Colonic mucosa (tissue), 4 donors: ENCODE measurements around the gene UNC5A. TPM values are rescaled to one million over a fixed set of nuclear protein-coding genes. Genes with fewer than 3 reads are reported as not detected.

Experiments used
- DNase-seq: peaks from one replicate; pipeline ENCODE4 v3.0.0-alpha.2; 2020
- H3K27ac ChIP-seq: fragments of 200-600 bp; one replicate; pipeline ENCODE4 v1.8.0; 2021
- H3K27me3 ChIP-seq: fragments of 200-600 bp; one replicate; pipeline ENCODE4 v1.8.0; 2021
- H3K36me3 ChIP-seq: fragments of 200-600 bp; one replicate; pipeline ENCODE4 v1.8.0; 2021
- H3K4me1 ChIP-seq: fragments of 200-600 bp; one replicate; pipeline ENCODE4 v1.8.0; 2021; ENCODE audit warnings: mild to moderate bottlenecking
- H3K4me3 ChIP-seq: fragments of 200-600 bp; one replicate; pipeline ENCODE4 v1.8.0; 2021
- H3K9ac ChIP-seq, 2 donors: one replicate each; pipeline ENCODE4 v1.7.0; 2013; ENCODE audit warnings: control low read depth in 2 of 2, low read depth in 2 of 2, low read length in 2 of 2
- H3K9me3 ChIP-seq: fragments of 200-600 bp; one replicate; pipeline ENCODE4 v1.8.0; 2021
- intact Hi-C: fragments of 100-400 bp; cut with DNase I; formaldehyde crosslinking; loops from one replicate; pipeline ENCODE4 v1.14.1; 2022
- total RNA-seq, 2 donors: library from RNA; stranded (reverse); fragmentation: NEBNext Ultra II Directional in 1 of 2; extraction: Animal tissue kit (Norgen Biotek cat#: 25700) in 1 of 2; gene quantifications; one replicate each; pipeline ENCODE4 v1.2.1, GENCODE V29; 2021
- TF ChIP-seq, protein P1 (sequence below): fragments of 200-600 bp; IDR thresholded peaks from one replicate; pipeline ENCODE4 v1.8.0; 2022; ENCODE audit warnings: antibody characterized with exemption, mild to moderate bottlenecking
- donor health status: healthy.
- donor health status: DM: no; HTN: no; CAD: no.
- donor health status: DM: no; HTN: no; CAD: no.

Gene UNC5A
- total RNA-seq, 2 donors from 2014 or later, result not detected

DNA sequence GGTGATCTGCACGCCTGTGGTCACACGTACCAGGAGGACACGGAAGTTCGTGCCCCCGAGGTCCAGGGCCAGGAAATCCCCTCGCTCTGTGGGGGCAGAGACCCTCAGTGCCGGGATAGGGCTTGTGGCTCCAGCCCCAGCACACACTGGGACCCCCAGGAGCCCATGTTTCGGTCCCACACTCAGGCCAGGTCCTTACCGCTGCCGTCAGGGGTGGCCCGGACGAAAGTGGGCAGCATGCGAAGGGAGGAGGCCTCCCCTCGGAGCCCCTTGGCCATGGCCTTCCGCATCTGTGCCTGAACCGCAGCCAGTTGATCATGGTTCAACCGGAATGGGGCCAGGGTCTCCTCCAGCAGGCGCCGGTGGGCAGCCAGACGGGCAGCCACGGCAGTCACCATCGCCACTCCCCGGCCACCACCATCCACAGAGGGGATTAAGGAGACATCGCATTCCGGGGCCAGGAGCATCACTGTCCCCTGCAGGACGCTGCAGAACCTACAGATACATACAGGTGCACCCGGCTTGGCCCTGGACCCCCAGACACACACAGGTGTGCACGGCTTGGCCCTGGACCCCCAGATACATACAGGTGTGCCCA, 77.0 kb downstream of the UNC5A start:
- no peaks in the 10 kb centered on the region for H3K9me3 ChIP-seq
- TF ChIP-seq, protein P1, sequence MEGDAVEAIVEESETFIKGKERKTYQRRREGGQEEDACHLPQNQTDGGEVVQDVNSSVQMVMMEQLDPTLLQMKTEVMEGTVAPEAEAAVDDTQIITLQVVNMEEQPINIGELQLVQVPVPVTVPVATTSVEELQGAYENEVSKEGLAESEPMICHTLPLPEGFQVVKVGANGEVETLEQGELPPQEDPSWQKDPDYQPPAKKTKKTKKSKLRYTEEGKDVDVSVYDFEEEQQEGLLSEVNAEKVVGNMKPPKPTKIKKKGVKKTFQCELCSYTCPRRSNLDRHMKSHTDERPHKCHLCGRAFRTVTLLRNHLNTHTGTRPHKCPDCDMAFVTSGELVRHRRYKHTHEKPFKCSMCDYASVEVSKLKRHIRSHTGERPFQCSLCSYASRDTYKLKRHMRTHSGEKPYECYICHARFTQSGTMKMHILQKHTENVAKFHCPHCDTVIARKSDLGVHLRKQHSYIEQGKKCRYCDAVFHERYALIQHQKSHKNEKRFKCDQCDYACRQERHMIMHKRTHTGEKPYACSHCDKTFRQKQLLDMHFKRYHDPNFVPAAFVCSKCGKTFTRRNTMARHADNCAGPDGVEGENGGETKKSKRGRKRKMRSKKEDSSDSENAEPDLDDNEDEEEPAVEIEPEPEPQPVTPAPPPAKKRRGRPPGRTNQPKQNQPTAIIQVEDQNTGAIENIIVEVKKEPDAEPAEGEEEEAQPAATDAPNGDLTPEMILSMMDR, result no peak
- H3K9ac ChIP-seq, result no peak overlapping the region
- DNase-seq, result no peak
- H3K27ac ChIP-seq, result no peak overlapping the region
- H3K4me3 ChIP-seq, result no peak overlapping the region
- H3K4me1 ChIP-seq, result no peaks in the 10 kb centered on the region
- no peaks in the 10 kb centered on the region for H3K27me3 ChIP-seq
- intact Hi-C loops, result no loop called here
- no peaks in the 10 kb centered on the region for H3K36me3 ChIP-seq

DNA sequence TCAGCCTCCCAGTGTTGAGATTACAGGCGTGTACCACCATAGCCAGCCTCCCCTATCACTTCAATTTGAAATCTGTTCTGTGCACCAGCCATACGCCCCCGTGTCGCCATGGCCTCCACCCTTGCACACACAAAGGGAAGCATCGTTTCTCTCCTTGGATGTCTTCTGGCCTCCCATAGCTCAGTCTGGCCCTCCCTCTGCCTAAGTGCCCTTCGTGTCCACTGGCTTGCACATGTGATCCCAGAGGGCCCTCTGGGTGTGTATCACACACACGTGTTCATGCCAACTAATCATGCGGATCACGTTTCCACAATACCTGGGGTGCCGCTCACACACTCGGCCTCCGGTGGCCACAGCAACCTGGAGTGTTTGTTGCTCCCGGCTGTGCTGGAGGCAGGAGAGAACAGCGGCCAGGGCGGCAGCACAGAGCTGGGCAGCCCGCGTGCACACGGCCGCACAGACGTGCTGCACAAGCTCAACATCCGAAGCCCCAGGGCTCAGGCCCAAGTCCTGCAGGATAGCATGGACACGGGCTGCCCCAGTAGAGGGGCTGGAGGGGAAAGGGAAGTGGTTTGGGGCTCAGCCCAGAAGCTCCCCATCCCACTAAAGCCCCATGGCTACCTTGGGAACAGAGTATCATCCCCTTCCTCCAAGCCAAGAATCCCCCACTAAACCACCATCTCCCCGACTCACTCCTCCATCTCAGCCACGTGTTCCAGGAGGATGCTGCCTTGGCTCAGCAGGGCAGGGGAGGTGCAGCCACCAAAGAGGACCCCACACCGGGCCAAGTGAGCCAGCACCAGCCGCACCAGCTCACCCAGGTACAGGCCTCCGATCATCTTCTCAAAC, 77.9 kb downstream of the UNC5A start:
- no peak overlapping the region for H3K9ac ChIP-seq
- no peaks in the 10 kb centered on the region for H3K36me3 ChIP-seq
- no peaks in the 10 kb centered on the region for H3K27me3 ChIP-seq
- no peaks in the 10 kb centered on the region for H3K9me3 ChIP-seq
- H3K27ac ChIP-seq, result no peak overlapping the region
- TF ChIP-seq, protein P1, result no peak
- no peak for DNase-seq
- intact Hi-C loops, result no loop called here
- H3K4me3 ChIP-seq, result no peak overlapping the region
- H3K4me1 ChIP-seq, result no peaks in the 10 kb centered on the region

DNA sequence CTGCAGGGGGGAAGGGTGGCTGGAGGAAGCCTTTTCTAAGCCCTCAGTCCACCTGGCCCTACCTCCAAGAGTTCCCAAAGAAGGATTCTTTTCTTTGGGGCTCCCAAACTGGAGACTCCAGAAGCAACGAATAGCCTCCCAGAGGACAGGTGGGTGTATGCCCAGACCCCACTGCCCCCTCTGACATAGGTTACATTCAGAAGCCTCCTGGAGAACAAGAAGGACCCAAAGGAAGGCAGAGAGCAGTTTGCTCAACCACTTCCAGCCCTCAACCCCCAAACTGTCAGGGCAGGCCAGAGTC, 78.5 kb downstream of the UNC5A start:
- Histone ChIP-seq H3K9me3 (no peaks in the 10 kb centered on the region), H3K27me3 (no peaks in the 10 kb centered on the region), H3K9ac (no peak overlapping the region), H3K4me1 (no peaks in the 10 kb centered on the region), H3K27ac (no peak overlapping the region), H3K36me3 (no peaks in the 10 kb centered on the region), H3K4me3 (no peak overlapping the region)
- DNase-seq, result no peak
- intact Hi-C loops, result no loop called here
- TF ChIP-seq, protein P1, result no peak

DNA sequence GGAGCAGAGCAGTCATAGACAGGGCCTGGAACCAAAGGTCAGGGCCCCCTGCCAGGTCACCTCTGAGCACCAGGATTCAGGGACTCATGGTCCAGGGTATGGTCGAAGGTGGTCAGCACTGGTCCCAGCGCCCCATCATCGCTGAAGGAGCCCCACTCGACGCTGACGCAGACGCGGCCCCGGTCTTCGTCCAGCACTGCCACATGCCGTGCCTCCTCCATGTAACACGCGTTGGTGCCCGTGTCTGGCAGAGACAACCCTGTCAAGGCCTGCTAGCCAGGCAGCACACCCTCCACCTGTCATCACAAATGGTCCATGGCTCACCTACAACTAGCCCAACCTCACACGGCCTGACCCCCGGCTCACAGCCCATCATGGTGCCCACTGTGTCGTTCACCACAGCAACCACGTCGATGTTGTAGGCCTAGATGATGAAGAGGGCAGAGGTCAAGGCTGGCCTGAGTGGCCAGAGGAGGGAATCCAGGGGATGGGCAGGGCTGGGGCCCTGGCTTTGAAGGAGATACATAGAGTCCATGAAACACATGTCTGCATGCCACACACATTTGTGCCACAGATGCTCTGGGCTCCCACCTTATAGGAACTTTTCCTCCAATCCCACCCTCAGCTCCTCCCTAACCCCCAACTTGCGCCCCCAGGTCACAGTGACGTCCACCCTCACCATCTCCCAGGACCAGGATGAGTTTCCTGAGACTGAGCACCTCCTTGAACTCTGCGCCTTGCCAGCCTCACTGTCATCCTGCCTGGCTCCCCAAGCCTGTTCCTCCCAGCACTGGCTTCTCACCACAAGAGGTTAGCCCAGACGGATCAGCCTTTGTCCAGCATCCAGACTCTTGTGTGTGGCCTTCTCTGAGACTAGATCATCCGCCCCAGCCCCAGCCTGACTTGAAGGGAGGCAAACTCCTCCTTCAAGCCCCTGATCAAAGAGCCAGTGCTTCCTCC, 79.2 kb downstream of the UNC5A start:
- no peaks in the 10 kb centered on the region for H3K4me1 ChIP-seq
- no peak overlapping the region for H3K4me3 ChIP-seq
- intact Hi-C loops, result no loop called here
- H3K9ac ChIP-seq, result no peak overlapping the region
- TF ChIP-seq, protein P1, result no peak
- H3K27me3 ChIP-seq, result no peaks in the 10 kb centered on the region
- H3K27ac ChIP-seq, result no peak overlapping the region
- DNase-seq, result no peak
- H3K36me3 ChIP-seq, result no peaks in the 10 kb centered on the region
- no peaks in the 10 kb centered on the region for H3K9me3 ChIP-seq
